ENCODE measurements around the gene TCF7. TPM values are rescaled to one million over a fixed set of nuclear protein-coding genes. Genes with fewer than 3 reads are reported as not detected.

TCF7 gene
- total and polyA plus RNA-seq, 4 donors, result 1.3 to 2.7 (median 2.2) TPM

GRCh38 chr5:134077926-134078580 lies 36.4 kb upstream of the TCF7 start (continued):
- TF ChIP-seq TAF1 (conservative IDR thresholded peaks at IDR 0.05), result no peak
- TF ChIP-seq FOXA1 (IDR thresholded peaks at IDR 0.05), result no peak

DNA sequence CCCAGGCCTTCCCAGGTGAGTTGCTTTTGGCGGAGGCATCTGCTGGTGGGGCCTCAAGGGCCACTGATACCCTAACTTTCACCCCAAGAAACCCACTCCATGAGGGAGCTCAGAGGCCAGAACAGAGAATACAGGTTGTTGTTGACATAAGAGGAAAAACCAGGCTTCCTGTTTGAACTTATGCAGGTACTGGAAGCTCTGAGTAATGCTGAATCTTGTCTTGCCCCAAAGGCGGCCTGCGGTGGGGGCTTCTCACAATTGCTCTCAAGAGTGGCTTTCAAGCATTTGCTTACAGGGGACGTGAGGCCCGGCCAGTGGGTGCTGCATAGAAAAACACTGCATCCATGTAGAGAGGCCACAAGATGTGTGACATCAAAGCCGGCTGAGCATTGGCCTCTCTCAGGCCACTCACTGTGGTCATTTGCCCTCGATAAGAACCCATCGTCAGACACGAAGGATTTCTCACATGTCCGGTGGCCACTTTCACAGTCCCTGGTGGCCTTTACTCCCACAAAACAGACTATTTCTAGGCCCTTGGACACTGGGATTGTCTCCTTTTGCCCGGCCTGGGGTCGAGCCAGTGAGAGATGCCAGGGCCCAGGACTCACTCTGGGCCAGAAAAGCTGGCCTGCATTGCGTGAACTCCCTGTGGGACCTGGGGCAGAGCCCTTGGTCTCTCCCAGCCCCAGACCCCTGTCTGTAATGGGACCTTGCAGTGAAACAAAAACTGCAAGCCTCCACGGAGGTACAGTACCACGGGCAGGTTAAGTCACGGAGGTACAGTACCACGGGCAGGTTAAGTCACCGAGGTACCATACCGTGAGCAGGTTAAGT lies 34.5 kb upstream of the TCF7 start:
- no peaks in the 10 kb centered on the region for H3K36me3 ChIP-seq (ENCODE audit: control insufficient read depth in 4 of 4, insufficient read depth in 3 of 4, low read depth in 1 of 4, low read length in 3 of 4)
- TF ChIP-seq EGR1 (IDR thresholded peaks at IDR 0.05; ENCODE audit: low read depth in 2 of 2), result no peak
- TF ChIP-seq HNF4G (IDR thresholded peaks at IDR 0.05), result no peak
- no peak for TF ChIP-seq GABPA (IDR thresholded peaks at IDR 0.05 in 1 of 2, conservative IDR thresholded peaks at IDR 0.05 in 1 of 2)
- no peak for TF ChIP-seq JUND (IDR thresholded peaks at IDR 0.05)
- no peak for TF ChIP-seq FOXA1 (IDR thresholded peaks at IDR 0.05)
- no peak for TF ChIP-seq ATF3 (IDR thresholded peaks at IDR 0.05)
- TF ChIP-seq FOXA2 (IDR thresholded peaks at IDR 0.05), result no peak
- no peak for TF ChIP-seq NR2F2 (IDR thresholded peaks at IDR 0.05)
- TF ChIP-seq, protein P1, sequence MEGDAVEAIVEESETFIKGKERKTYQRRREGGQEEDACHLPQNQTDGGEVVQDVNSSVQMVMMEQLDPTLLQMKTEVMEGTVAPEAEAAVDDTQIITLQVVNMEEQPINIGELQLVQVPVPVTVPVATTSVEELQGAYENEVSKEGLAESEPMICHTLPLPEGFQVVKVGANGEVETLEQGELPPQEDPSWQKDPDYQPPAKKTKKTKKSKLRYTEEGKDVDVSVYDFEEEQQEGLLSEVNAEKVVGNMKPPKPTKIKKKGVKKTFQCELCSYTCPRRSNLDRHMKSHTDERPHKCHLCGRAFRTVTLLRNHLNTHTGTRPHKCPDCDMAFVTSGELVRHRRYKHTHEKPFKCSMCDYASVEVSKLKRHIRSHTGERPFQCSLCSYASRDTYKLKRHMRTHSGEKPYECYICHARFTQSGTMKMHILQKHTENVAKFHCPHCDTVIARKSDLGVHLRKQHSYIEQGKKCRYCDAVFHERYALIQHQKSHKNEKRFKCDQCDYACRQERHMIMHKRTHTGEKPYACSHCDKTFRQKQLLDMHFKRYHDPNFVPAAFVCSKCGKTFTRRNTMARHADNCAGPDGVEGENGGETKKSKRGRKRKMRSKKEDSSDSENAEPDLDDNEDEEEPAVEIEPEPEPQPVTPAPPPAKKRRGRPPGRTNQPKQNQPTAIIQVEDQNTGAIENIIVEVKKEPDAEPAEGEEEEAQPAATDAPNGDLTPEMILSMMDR (IDR thresholded peaks at IDR 0.05; ENCODE audit: low read depth, low read length, missing input control), result no peak
- TF ChIP-seq, protein P2, sequence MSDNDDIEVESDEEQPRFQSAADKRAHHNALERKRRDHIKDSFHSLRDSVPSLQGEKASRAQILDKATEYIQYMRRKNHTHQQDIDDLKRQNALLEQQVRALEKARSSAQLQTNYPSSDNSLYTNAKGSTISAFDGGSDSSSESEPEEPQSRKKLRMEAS (IDR thresholded peaks at IDR 0.05), result no peak
- no peak for TF ChIP-seq SP1 (IDR thresholded peaks at IDR 0.05)
- TF ChIP-seq, protein P3, sequence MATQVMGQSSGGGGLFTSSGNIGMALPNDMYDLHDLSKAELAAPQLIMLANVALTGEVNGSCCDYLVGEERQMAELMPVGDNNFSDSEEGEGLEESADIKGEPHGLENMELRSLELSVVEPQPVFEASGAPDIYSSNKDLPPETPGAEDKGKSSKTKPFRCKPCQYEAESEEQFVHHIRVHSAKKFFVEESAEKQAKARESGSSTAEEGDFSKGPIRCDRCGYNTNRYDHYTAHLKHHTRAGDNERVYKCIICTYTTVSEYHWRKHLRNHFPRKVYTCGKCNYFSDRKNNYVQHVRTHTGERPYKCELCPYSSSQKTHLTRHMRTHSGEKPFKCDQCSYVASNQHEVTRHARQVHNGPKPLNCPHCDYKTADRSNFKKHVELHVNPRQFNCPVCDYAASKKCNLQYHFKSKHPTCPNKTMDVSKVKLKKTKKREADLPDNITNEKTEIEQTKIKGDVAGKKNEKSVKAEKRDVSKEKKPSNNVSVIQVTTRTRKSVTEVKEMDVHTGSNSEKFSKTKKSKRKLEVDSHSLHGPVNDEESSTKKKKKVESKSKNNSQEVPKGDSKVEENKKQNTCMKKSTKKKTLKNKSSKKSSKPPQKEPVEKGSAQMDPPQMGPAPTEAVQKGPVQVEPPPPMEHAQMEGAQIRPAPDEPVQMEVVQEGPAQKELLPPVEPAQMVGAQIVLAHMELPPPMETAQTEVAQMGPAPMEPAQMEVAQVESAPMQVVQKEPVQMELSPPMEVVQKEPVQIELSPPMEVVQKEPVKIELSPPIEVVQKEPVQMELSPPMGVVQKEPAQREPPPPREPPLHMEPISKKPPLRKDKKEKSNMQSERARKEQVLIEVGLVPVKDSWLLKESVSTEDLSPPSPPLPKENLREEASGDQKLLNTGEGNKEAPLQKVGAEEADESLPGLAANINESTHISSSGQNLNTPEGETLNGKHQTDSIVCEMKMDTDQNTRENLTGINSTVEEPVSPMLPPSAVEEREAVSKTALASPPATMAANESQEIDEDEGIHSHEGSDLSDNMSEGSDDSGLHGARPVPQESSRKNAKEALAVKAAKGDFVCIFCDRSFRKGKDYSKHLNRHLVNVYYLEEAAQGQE (IDR thresholded peaks at IDR 0.05), result no peak
- TF ChIP-seq RXRA (IDR thresholded peaks at IDR 0.05), result no peak
- no peak for TF ChIP-seq RAD21 (IDR thresholded peaks at IDR 0.05)
- no peaks in the 10 kb centered on the region for H3K9me3 ChIP-seq (ENCODE audit: control insufficient read depth in 4 of 4, low read length in 3 of 4)
- H3K4me3 ChIP-seq (ENCODE audit: low read depth in 1 of 3, low read length in 3 of 3), result no peak overlapping the region
- DNase-seq (ENCODE audit: low spot score), result no peak
- no peak overlapping the region for H3K27ac ChIP-seq (ENCODE audit: low read depth in 1 of 2, low read length in 2 of 2)
- H3K27me3 ChIP-seq (ENCODE audit: control insufficient read depth in 4 of 4, insufficient read depth in 4 of 4, low read length in 3 of 4), result no peaks in the 10 kb centered on the region
- H3K4me1 ChIP-seq (ENCODE audit: control insufficient read depth in 4 of 4, insufficient read depth in 4 of 4, low read length in 3 of 4), result no peaks in the 10 kb centered on the region
- WGBS, result 86% methylated on average over 19 of the region's 19 CpGs
- no peak overlapping the region for H3K9ac ChIP-seq (ENCODE audit: low read depth in 1 of 2, low read length in 2 of 2)

Measured in liver (tissue), 9 donors.